GM21576 (cell line): ENCODE data around the gene FJX1.

Experiments
- ATAC-seq: cut with Tn5 transposase; IDR thresholded peaks from one replicate; pipeline ENCODE4 v1.9.1; 2021; ENCODE audit warnings: mild to moderate bottlenecking, moderate library complexity; ENCODE audit not compliant: unreplicated experiment

Gene FJX1

GRCh38 chr11:35605706-35606105, 12.6 kb upstream of the FJX1 start:
- ATAC-seq: no peak

DNA sequence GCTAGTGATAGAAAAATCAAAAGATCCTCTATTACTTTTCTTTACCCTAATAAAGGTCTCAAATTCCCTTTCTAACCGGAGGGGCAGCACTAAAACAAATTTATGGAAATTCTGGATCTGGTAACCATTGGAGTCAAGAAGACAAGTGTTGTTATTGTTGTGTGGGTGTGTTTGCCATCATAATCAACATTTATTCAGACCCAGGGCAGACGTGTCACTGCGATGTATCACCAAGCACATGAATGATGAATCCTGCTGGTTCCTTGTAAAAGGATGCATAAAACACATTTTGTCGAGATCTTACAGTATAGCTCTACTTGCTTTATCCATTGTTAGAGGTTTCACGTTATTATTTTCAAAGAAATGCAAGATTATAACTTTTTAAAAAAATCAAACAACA, 12.1 kb upstream of the FJX1 start:
- ATAC-seq: no peak

DNA sequence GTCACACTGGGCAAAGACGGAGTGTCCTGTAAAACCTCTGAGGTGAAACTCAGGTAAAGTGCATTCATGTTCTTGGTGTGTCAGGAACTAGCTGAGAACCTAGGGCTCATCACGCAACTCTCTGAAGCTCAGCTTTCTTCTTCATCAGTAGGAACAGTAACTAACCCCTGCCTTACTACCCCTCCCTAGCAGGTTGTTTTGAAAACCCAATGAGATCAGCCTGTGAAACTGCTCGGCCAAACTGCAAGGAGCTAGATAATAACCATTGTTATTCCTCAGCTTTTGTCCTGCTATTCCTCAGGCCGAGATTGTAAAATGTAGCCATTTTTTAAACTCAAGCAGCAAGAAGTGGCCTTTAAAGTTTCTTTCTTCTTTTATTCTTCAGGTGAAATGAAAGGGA, 9.8 kb upstream of the FJX1 start:
- no peak for ATAC-seq

- no peak for ATAC-seq
These were observed 8.6 kb upstream of the FJX1 start for GRCh38 chr11:35609656-35610055.

DNA sequence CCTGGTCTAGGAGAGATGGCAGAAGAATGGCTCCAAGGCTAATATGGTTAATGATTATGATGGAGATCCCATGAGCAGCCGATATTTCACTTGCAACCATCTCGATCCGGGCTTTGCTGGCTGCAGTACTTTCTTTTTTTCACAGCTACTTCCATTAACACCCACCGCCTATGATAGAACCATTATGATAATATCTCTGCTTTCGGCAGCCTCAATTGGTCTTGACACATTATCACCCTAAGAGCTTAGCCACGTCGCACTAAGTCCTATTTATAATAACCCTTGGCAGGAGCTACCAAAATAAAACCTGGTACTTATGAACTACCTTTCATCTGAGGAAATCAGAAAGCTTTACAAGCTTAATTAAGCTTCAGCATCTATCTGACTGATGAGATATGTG, 7.6 kb upstream of the FJX1 start:
- no peak for ATAC-seq

- no peak for ATAC-seq
These were observed 6.5 kb upstream of the FJX1 start for GRCh38 chr11:35611741-35612140.

- ATAC-seq: no peak
These were observed 3.2 kb upstream of the FJX1 start for GRCh38 chr11:35614939-35615569.

DNA sequence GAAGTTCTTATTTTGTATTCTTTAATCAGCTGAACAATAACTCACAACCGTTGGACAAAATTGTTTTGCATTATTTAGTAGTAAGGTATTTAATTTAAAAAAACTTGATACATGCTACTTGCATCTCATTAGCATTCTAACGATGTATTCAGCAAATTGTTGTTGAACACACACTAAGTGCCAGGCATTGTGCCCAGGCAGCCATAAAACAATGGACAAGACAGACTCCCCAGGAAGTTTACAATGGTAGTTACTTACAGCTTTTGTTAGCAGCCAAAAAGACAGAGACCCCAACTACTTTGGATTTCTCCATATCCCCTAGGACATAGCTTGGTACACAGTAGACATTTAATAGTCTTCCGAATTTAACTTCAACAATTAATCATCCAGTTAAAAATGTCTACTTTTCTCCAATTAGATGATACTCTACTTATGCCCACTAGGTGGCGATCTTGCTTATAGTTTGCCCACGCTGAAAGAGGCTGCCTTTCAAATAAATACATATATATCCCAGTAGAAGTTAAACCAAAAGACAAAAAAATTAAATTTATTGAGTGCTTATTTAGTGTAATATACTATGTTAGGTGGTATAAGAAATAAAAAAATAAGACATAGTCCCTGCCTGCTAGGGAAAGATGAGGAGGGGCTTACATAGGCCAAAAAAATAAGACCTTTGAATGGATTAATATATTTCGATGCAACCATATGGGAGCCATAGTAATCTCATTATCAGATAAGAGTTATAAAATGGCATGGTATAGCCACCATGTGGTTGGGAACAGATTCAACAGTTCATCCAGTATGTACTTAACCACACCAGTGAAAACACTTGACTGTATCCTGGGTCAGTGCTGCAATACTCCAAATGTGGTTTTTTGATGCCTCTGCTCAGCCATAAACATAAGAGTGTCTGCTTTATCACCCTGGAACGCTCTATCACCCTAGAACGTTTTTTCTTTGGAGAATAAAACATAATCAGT, 2.0 kb upstream of the FJX1 start:
- no peak for ATAC-seq

GRCh38 chr11:35617316-35617686, 959 bp upstream of the FJX1 start:
- no peak for ATAC-seq

- ATAC-seq: peak; percentile 42
These were observed 346 bp downstream of the FJX1 start for GRCh38 chr11:35618497-35619115.

DNA sequence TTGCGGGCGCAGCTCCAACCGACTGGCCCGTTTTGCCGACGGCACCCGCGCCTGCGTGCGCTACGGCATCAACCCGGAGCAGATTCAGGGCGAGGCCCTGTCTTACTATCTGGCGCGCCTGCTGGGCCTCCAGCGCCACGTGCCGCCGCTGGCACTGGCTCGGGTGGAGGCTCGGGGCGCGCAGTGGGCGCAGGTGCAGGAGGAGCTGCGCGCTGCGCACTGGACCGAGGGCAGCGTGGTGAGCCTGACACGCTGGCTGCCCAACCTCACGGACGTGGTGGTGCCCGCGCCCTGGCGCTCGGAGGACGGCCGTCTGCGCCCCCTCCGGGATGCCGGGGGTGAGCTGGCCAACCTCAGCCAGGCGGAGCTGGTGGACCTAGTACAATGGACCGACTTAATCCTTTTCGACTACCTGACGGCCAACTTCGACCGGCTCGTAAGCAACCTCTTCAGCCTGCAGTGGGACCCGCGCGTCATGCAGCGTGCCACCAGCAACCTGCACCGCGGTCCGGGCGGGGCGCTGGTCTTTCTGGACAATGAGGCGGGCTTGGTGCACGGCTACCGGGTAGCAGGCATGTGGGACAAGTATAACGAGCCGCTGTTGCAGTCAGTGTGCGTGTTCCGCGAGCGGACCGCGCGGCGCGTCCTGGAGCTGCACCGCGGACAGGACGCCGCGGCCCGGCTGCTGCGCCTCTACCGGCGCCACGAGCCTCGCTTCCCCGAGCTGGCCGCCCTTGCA, 1.0 kb downstream of the FJX1 start:
- peak; percentile 31 for ATAC-seq

DNA sequence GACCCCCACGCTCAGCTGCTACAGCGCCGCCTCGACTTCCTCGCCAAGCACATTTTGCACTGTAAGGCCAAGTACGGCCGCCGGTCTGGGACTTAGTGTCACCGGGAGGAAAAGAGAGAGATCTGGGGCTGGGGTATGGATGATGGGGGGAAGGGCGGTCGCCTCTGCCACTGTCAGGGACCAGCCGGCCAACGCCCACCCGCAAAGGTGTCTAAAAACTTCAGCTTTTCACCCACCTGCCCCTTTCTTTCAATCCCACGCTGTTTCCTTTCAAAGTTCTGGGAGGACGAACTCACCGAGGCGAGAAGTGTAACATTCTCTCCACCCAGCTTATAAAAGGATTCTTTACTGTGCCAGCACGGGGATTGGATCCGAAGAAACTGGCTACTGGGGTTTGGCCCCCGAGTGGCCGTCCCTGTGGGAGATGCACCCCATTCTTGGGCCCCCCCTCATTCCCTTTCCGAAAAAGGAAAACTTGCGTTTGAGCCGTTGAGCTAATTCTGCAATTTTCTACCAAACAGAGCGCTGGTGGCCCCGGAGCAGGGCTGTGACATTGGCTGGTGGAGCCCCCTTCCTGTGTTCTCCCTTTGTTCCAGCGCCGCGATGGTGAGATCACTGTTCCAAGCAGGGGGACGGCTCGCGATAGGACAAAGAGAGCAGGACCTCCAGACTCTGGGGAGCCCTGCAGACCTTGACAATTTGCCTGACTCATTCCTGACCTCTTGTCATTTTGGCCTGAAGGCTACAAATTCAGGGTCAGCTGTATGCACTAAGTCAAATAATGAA, 1.8 kb downstream of the FJX1 start:
- ATAC-seq: no peak

DNA sequence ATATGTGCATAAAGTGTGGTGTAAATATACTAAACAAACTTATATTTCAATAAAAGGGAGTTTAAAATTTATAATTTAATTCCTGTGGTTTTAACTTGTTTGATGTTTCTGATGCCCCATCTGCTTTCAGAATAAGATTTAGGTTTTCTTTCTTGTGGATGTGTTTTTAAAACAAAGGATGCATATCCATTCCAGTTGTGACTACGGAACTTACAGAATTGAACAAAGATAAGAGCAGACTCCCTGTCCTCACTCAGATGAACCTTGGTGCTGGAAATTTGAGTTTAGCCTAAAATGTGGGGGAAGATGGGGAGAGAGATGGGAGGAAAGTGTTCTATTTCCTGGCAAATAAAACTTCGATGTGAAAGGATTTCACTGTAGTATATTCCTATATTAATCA, 2.5 kb downstream of the FJX1 start:
- ATAC-seq: no peak

DNA sequence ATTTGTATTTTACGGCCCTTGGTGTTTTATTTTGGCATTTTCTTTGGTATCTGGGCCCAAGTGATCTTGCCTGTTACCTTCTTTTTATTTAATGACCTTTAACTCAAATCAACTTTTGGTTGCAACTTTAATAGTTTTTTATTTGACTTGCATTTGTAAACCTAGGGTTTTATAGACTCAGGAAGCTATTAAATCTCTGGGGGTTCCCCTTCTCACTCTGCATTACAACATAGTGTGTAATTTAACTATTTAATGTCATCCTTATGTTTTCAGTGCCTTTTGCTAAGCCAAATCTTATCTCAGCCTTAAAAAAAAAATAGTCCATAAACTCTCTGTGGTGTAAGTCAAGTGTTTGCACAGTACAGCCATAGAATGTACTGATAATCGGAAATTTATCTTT, 3.4 kb downstream of the FJX1 start:
- ATAC-seq: no peak

DNA sequence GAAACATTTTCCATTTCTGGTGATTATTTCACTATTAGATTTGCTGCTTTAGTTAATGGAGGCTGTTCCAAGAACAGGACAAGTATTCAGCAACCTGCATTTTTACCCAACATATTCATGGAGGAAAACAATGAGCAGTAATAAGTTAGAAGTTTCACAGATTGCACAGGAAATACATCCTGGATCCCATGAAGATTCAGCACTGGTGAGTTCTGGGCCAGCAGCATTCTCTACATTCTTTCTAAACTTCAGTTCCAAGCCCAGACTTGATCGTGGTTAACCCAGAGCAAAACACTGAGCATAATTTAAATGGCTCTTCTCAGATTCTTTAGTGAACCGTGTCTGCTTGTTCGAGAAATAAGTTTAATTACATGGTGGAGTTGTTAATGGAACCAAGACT, 3.8 kb downstream of the FJX1 start:
- ATAC-seq: no peak

DNA sequence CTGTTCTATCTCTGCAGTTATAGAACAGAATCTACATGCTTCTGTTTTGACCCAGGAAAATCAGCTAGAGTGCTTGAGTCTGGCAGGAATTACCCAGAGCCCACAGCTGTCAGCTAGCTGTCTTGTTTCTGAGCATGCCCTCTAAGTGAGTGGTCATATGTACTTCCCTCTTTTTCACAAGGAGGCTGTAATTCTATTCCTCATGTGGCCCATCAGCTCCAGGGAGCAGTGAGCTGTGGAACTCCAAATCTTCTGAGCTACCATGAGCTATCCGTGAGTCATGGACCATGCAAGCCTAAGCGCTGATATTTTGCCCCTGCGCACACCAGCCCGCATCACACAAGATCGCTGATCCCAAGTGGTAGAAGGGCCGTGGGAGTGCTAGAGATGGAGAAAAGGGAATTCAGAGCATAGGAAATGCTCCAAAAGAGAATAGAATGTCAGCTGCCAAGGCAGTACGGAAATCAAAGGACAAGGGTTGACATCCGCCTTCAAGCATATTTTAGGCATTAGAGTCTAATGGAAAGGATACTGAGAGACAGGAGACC, 5.4 kb downstream of the FJX1 start:
- no peak for ATAC-seq

DNA sequence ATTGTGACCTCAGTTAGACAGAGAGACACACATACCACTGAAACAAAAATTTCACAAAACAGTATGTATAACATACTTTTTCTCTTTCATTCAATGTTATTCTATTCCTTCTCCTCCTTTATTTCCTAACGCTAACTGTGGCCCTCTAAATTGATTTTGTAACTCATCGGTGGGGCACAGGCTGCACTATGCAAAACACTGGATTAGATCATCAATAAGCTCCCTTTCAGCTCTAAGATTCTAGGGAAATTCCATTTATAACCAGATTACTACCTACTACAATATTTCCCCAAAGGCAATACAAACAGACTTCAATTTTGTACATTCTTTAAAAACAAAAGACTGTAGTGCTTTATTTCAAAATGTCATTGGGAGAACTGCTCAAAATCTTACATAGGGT, 6.1 kb downstream of the FJX1 start:
- no peak for ATAC-seq

DNA sequence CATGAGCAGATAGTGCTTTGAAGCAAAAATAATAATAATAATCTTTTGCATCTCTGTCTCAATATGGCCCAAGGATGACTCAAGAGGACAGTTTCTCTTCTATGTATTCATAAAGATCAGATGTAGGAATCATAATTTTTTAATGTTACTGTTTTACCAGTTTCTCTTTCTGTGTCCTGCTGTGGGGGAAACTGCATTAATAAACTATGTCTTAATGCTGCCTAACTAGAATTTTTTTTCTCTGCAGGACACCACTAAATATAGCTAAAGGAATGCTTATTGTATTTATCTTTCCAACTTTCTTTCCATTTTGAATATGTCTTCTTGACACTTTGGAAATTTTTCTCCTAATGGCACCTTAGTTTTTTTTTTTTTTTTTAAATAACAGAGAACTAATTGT, 6.5 kb downstream of the FJX1 start:
- no peak for ATAC-seq

DNA sequence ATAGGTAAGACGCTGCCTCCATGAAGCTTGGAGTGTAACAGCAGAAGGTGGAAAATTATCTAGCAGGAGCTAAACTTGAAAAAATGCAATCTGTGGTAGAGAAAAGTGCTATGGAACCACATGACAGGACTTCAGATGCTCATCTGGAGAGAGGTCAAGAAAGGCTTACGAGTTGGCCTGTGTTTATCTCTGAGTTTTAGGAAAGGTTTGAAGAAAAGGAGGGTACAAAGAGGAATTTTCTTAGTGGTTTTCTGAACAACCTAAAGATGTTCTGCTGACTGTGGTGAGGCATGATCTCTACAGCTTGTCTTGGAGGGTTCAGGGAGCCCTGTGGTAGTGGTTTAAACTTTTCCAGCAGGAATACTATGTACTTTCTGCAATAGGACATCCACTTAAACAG, 8.2 kb downstream of the FJX1 start:
- no peak for ATAC-seq

DNA sequence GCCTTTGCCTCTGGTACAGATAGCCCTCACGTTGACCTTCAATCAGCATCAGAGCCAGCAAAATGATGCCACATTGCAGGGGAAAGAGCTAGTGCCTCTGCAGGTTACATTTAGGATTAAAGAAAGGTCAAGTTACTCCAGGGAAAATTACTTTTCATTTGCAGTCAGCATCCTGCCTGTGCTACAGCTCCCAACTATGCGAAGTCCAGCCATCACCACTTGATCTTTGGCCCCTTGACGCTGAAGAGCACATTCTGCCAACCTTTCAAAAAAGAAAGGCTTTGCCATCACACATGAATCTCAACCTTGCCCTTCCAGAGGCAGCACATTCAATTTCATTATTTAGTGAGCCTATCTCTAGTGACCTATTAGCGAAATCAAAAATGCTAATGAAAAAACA, 11.3 kb downstream of the FJX1 start:
- ATAC-seq: no peak
